Measurements from ENCODE around the gene SNTG2. TPM values are rescaled to one million over a fixed set of nuclear protein-coding genes. Genes with fewer than 3 reads are reported as not detected.

Gene SNTG2
- total and polyA plus RNA-seq, 2 donors (not counting 1 experiment from before 2014, with no cell fraction given), result 0.06 TPM; not detected in 1

DNA sequence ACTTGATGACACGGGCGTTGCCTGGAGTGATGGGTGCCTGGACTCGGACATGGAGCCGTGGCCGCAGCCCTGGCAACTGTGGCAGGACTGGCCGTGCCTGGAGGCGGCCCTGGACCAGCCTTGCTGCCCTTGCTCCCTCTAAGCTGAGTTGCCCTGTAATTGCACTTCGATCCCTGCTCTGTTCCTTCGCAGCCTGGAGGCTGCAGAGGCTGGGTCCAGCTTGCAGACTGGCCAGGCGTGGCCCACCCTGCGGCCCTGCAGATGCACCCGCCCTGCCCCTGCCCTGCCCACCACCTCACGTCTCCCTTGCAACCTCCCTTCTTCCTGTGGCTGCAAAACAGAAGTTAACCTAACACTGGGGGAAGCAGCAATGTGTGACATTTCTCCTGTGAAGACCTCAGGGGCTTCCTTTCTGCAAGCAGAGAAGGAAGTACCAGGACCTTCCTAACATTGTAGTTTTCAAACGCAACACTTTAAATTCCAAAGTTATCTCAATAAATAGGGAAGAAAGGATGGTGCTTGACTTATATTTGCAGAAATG lies 288.0 kb downstream of the SNTG2 start:
- Histone ChIP-seq H3K27me3 (ENCODE audit: control insufficient read depth, insufficient read depth, low read length) (no peaks in the 10 kb centered on the region), H3K27ac (ENCODE audit: insufficient read depth, low read length) (no peak overlapping the region), H3K79me2 (ENCODE audit: control insufficient read depth, insufficient read depth, low read length) (no peaks in the 10 kb centered on the region), H2AFZ (ENCODE audit: low read length) (no peak overlapping the region), H3K9ac (ENCODE audit: insufficient read depth, low read length) (no peak overlapping the region), H4K20me1 (ENCODE audit: control insufficient read depth, extremely low read depth, insufficient read depth, low read length) (no peaks in the 10 kb centered on the region), H3K9me3 (ENCODE audit: control insufficient read depth, insufficient read depth, low read depth, low read length) (no peaks in the 10 kb centered on the region), H3K36me3 (ENCODE audit: control insufficient read depth, insufficient read depth, low read length) (no peaks in the 10 kb centered on the region), H3K4me1 (ENCODE audit: control insufficient read depth, extremely low read depth, insufficient read depth, low read length) (no peaks in the 10 kb centered on the region), H3K4me3 (replicated peaks in 1 of 4; ENCODE audit: control extremely low read depth in 1 of 4, insufficient read depth in 1 of 4, low read depth in 3 of 4, low read length in 4 of 4) (no peak overlapping the region), H3K4me2 (ENCODE audit: extremely low read depth, insufficient read depth, low read length) (no peak overlapping the region)
- DNase-seq (ENCODE audit: low read depth in 2 of 2), result no peak
- no peak for TF ChIP-seq EZH2 (IDR thresholded peaks at IDR 0.05; ENCODE audit: low read length, missing control alignments)
- TF ChIP-seq, protein P1, sequence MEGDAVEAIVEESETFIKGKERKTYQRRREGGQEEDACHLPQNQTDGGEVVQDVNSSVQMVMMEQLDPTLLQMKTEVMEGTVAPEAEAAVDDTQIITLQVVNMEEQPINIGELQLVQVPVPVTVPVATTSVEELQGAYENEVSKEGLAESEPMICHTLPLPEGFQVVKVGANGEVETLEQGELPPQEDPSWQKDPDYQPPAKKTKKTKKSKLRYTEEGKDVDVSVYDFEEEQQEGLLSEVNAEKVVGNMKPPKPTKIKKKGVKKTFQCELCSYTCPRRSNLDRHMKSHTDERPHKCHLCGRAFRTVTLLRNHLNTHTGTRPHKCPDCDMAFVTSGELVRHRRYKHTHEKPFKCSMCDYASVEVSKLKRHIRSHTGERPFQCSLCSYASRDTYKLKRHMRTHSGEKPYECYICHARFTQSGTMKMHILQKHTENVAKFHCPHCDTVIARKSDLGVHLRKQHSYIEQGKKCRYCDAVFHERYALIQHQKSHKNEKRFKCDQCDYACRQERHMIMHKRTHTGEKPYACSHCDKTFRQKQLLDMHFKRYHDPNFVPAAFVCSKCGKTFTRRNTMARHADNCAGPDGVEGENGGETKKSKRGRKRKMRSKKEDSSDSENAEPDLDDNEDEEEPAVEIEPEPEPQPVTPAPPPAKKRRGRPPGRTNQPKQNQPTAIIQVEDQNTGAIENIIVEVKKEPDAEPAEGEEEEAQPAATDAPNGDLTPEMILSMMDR (conservative IDR thresholded peaks at IDR 0.05 in 1 of 2, IDR thresholded peaks at IDR 0.05 in 1 of 2; ENCODE audit: low read depth in 1 of 2, low read length in 2 of 2), result no peak

DNA sequence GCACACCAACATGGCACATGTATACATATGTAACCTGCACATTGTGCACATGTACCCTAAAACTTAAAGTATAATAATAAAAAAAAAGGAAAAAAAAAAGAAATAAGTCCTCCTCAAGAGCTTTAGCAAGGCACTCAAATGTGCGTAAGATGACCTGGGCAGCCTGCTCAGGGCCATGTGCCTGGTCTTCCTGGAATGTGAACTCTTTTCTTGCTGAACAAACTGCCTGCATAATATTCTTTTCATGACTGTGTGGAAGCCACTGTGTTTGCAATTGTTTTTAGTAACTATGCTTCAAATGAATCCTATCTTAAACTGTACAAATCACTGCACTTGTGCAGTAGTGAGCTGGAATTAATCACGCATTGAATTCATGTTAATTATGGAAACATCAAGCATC lies 294.5 kb downstream of the SNTG2 start:
- H4K20me1 ChIP-seq (ENCODE audit: control insufficient read depth, extremely low read depth, insufficient read depth, low read length), result no peaks in the 10 kb centered on the region
- no peak for DNase-seq (ENCODE audit: low read depth in 2 of 2)
- H3K4me3 ChIP-seq (replicated peaks in 1 of 4; ENCODE audit: control extremely low read depth in 1 of 4, insufficient read depth in 1 of 4, low read depth in 3 of 4, low read length in 4 of 4), result no peak overlapping the region
- H3K9me3 ChIP-seq (ENCODE audit: control insufficient read depth, insufficient read depth, low read depth, low read length), result no peaks in the 10 kb centered on the region
- no peak overlapping the region for H3K27ac ChIP-seq (ENCODE audit: insufficient read depth, low read length)
- no peak overlapping the region for H2AFZ ChIP-seq (ENCODE audit: low read length)
- no peaks in the 10 kb centered on the region for H3K79me2 ChIP-seq (ENCODE audit: control insufficient read depth, insufficient read depth, low read length)
- no peaks in the 10 kb centered on the region for H3K36me3 ChIP-seq (ENCODE audit: control insufficient read depth, insufficient read depth, low read length)
- no peak overlapping the region for H3K4me2 ChIP-seq (ENCODE audit: extremely low read depth, insufficient read depth, low read length)
- no peak for TF ChIP-seq EZH2 (IDR thresholded peaks at IDR 0.05; ENCODE audit: low read length, missing control alignments)
- TF ChIP-seq, protein P1 (conservative IDR thresholded peaks at IDR 0.05 in 1 of 2, IDR thresholded peaks at IDR 0.05 in 1 of 2; ENCODE audit: low read depth in 1 of 2, low read length in 2 of 2), result no peak
- no peaks in the 10 kb centered on the region for H3K4me1 ChIP-seq (ENCODE audit: control insufficient read depth, extremely low read depth, insufficient read depth, low read length)
- no peaks in the 10 kb centered on the region for H3K27me3 ChIP-seq (ENCODE audit: control insufficient read depth, insufficient read depth, low read length)
- H3K9ac ChIP-seq (ENCODE audit: insufficient read depth, low read length), result no peak overlapping the region

DNA sequence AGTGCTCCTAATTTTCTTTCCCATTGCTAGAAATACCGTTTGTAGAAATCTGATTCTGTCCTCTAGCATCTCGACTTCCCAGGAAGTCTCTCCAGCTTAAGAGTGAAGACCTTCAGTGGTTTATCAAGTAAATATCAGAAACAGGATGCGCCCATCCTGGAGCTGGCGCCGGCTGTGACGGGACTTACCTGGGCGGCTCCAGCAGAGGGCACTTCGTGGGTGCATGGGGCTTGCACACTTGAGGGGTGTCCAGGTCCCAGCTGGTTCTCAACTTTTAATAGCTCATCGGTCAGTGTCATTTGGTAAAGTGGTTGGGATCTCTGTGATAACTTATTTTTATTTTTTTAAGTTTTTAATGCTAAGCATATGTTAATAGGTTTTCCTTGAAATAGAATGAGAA lies 295.6 kb downstream of the SNTG2 start:
- H3K9ac ChIP-seq (ENCODE audit: insufficient read depth, low read length), result no peak overlapping the region
- H2AFZ ChIP-seq (ENCODE audit: low read length), result no peak overlapping the region
- no peaks in the 10 kb centered on the region for H3K27me3 ChIP-seq (ENCODE audit: control insufficient read depth, insufficient read depth, low read length)
- no peaks in the 10 kb centered on the region for H3K79me2 ChIP-seq (ENCODE audit: control insufficient read depth, insufficient read depth, low read length)
- H3K36me3 ChIP-seq (ENCODE audit: control insufficient read depth, insufficient read depth, low read length), result no peaks in the 10 kb centered on the region
- TF ChIP-seq EZH2 (IDR thresholded peaks at IDR 0.05; ENCODE audit: low read length, missing control alignments), result no peak
- TF ChIP-seq, protein P1 (conservative IDR thresholded peaks at IDR 0.05 in 1 of 2, IDR thresholded peaks at IDR 0.05 in 1 of 2; ENCODE audit: low read depth in 1 of 2, low read length in 2 of 2), result no peak
- no peaks in the 10 kb centered on the region for H3K9me3 ChIP-seq (ENCODE audit: control insufficient read depth, insufficient read depth, low read depth, low read length)
- H4K20me1 ChIP-seq (ENCODE audit: control insufficient read depth, extremely low read depth, insufficient read depth, low read length), result no peaks in the 10 kb centered on the region
- H3K4me1 ChIP-seq (ENCODE audit: control insufficient read depth, extremely low read depth, insufficient read depth, low read length), result no peaks in the 10 kb centered on the region
- H3K4me2 ChIP-seq (ENCODE audit: extremely low read depth, insufficient read depth, low read length), result no peak overlapping the region
- H3K27ac ChIP-seq (ENCODE audit: insufficient read depth, low read length), result no peak overlapping the region
- no peak overlapping the region for H3K4me3 ChIP-seq (replicated peaks in 1 of 4; ENCODE audit: control extremely low read depth in 1 of 4, insufficient read depth in 1 of 4, low read depth in 3 of 4, low read length in 4 of 4)
- DNase-seq (ENCODE audit: low read depth in 2 of 2), result no peak
